ENCODE measurements around the gene CSF2RB. TPM values are rescaled to one million over a fixed set of nuclear protein-coding genes. Genes with fewer than 3 reads are reported as not detected.

CSF2RB gene
- total and polyA plus RNA-seq, 12 donors, result 0.81 to 20.8 (median 1.7) TPM

DNA sequence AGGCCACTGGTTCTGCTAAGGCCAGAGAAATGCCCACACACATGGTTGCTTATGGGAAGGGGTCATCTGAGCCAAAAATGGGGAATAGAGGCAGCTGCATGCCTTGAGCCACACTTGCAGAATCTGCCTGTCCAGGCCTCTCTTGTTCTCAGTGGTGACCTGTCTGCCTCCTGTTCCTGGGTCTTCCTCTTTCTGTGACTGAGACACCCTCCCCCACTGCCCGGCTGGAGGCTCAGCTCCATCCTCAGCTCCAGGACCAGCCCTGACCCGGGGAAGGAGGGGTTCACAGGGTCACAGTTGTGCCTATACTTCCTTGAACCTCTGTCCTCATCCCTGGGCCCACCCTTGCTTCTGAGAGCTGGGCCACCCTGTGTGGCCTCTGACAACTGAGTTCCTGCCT, 52.3 kb downstream of the CSF2RB start:
- Histone ChIP-seq H3K4me3 (no peak overlapping the region), H3K27ac (no peak overlapping the region), H3K27me3 (peaks cover 0 to 15% (median 9%) of the 10 kb centered on the region in 7 donors), H3K36me3 (no peaks in the 10 kb centered on the region), H3K9me3 (peaks cover 0 to 3% (median 0%) of the 10 kb centered on the region in 11 donors), H3K4me1 (peaks cover 0 to 9% (median 0%) of the 10 kb centered on the region in 9 donors)
- intact Hi-C loops (cut with DNase I), result no loop called here
- WGBS, 2 donors, result 68 to 76% methylated on average over 2 of the region's 2 CpGs
- TF ChIP-seq, protein P1, sequence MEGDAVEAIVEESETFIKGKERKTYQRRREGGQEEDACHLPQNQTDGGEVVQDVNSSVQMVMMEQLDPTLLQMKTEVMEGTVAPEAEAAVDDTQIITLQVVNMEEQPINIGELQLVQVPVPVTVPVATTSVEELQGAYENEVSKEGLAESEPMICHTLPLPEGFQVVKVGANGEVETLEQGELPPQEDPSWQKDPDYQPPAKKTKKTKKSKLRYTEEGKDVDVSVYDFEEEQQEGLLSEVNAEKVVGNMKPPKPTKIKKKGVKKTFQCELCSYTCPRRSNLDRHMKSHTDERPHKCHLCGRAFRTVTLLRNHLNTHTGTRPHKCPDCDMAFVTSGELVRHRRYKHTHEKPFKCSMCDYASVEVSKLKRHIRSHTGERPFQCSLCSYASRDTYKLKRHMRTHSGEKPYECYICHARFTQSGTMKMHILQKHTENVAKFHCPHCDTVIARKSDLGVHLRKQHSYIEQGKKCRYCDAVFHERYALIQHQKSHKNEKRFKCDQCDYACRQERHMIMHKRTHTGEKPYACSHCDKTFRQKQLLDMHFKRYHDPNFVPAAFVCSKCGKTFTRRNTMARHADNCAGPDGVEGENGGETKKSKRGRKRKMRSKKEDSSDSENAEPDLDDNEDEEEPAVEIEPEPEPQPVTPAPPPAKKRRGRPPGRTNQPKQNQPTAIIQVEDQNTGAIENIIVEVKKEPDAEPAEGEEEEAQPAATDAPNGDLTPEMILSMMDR (IDR thresholded peaks at IDR 0.05), result no peak
- no peak for DNase-seq
- no peak for ATAC-seq

DNA sequence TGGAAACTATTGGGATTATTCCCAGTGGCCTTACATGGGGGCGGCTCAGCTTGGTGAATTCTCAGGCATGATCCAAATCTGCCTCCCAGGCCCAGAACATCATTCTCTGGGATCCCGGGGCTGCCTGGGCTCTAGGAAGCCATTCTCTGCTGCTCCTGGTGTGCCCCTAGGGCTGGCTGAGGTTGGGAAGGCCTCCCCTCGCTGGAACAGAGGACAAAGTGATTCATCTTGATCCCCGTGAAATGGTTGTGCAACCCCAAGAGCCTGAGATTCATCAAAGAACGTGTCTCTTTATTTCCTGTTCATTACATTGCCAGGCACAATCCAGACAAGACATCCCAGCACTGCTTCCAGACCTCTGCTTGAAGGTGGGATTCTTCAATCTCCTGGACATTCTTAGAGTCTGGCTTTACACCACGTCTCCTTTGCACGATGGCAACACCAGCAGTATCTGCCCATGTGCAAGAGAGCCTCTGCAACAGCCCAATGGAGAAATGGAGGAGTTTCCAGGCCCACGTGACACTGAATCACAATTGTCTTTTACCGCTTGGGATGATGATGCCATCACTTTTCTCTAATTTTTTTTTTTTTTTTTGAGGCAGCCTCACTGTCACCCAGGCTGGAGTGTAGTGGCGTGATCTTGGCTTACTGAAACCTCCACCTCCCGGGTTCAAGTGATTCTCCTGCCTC, 53.6 kb downstream of the CSF2RB start:
- peaks cover 0 to 7% (median 0%) of the 10 kb centered on the region in 7 donors for H3K27me3 ChIP-seq
- intact Hi-C loops (cut with DNase I), result no loop called here
- peaks cover 0 to 9% (median 0%) of the 10 kb centered on the region in 9 donors for H3K4me1 ChIP-seq
- WGBS, 2 donors, result 82 to 84% methylated on average over 11 of the region's 11 CpGs
- H3K36me3 ChIP-seq, result no peaks in the 10 kb centered on the region
- H3K9me3 ChIP-seq, result peaks cover 0 to 3% (median 0%) of the 10 kb centered on the region in 11 donors
- no peak overlapping the region for H3K27ac ChIP-seq
- TF ChIP-seq, protein P1 (IDR thresholded peaks at IDR 0.05), result no peak
- H3K4me3 ChIP-seq, result no peak overlapping the region
- no peak for ATAC-seq
- DNase-seq, result no peak

DNA sequence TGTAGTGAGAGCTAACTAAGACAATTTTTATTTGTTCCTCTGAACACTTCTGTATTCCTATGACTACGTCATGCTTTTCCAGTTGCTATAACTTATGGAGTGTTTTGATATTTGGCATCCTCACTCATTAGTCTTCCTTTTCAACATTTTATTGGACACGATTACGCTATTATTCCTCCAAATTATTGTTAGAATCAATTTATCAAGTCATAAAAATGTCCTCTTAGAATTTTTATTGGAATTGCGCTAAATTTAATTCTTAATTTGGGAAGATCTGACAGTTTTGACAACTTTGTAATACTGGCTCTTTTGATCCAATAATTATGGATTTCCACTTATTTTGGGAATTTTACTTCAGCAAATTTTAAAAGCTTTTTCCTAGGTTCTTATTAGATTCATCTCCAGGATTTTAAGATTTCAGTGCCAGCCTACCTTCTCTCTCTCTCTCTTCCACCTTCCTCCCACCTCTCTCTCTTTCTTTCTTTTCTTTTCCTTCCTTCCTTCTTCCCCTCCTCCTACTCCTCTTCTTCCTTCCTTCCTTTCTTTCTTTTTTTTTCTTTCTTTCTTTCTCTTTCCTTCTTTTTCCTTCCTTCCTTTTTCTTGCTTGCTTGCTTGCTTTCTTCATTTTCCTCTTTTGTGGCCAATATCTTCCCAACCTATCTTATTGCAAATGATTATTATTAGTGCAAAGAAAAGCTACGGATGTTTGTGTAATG, 55.0 kb downstream of the CSF2RB start:
- H3K4me3 ChIP-seq, result no peak overlapping the region
- TF ChIP-seq, protein P1 (IDR thresholded peaks at IDR 0.05), result no peak
- 92 to 93% methylated on average over 5 of the region's 5 CpGs for WGBS, 2 donors
- no peak for DNase-seq
- H3K27ac ChIP-seq, result no peak overlapping the region
- H3K9me3 ChIP-seq, result peaks cover 0 to 3% (median 0%) of the 10 kb centered on the region in 11 donors
- no peaks in the 10 kb centered on the region for H3K36me3 ChIP-seq
- H3K4me1 ChIP-seq, result peaks cover 0 to 9% (median 0%) of the 10 kb centered on the region in 9 donors
- intact Hi-C loops (cut with DNase I), result no loop called here
- no peak for ATAC-seq
- no peaks in the 10 kb centered on the region for H3K27me3 ChIP-seq

DNA sequence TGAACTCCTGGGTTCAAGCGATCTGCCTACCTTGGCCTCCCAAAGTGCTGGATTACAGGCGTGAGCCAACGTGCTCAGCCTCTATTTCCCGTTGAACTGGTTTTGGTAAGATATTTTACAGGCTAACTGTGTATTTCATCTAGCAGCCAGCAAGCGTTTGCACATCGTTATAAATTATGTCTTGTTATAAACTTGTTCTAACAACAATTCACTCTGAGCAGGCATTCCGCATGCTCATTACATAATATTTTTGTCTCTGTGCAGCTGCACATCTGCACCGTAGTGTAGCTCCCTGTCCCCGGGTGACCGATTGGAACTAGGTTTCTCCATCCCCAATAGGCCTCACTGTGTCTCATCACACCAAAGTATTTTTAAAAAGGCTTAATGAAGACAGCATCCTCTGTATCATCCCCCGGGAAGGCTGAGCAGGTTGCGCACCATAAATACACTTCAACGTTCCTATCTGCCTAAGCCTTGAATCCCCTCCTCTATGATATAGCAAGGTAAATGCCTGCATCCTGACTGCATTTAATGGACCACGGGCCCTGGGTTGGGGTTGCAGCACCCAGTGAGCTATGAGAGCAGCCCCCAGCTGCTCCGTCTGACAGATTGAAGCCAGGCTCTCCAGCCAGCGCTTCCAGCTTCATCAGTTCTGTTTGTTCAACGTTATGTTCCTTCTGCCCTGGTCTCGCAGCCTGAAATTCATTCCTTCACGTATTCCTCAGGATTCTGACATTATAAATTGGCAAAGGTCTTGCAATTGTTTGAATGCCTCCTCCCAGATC, 58.1 kb downstream of the CSF2RB start:
- Histone ChIP-seq H3K27ac (no peak overlapping the region), H3K4me3 (no peak overlapping the region), H3K36me3 (no peaks in the 10 kb centered on the region), H3K4me1 (peaks cover 0 to 4% (median 0%) of the 10 kb centered on the region in 9 donors), H3K9me3 (no peaks in the 10 kb centered on the region), H3K27me3 (no peaks in the 10 kb centered on the region)
- 76 to 78% methylated on average over 19 of the region's 19 CpGs for WGBS, 2 donors
- ATAC-seq, result no peak
- TF ChIP-seq, protein P1 (IDR thresholded peaks at IDR 0.05), result no peak
- intact Hi-C loops (cut with DNase I), result loop anchor here in 2 of 10 donors (10.0 kb wide), 2 partner anchors 97 to 187 kb away; no protein-coding TSS in a partner anchor
- no peak for DNase-seq
